ENCODE measurements around the gene ARHGEF16. TPM values are rescaled to one million over a fixed set of nuclear protein-coding genes. Genes with fewer than 3 reads are reported as not detected.
A peak's percentile ranks its signal among the peaks of the same experiment; 100 is the strongest.

Gene ARHGEF16
- total RNA-seq, 2 donors from 2014 or later, result 47.7 to 64.7 TPM

DNA sequence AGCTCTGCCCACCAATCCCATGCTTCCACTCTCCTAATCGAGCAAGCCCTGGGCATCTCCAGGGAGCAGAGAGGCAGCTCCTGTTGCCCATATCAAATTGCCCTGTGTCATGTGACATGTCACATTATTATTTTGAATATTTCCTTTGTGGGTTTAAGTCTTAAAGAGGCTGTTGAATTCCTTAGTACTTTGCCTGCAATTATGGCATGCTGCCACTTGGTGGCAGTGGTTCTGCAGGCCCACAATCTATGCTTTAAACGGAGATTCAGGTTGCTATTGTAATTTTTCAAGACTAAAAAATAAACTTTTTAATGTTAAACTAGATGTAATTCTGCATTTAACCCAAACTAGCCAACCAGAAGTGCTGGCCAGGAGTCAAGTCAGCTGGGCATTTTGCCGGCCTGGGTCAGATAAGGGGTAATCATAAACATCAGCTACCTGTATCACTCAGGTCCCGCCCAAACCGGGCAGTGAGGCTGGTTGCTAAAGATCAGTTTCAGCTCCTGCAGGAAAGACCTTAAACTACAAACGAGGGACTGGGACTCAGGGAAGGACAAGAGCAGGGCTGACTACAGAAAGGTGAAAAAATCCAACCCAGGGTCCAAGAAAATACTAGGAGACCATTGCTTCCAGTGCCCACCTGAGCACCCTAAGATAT lies 37.3 kb upstream of the ARHGEF16 start:
- H3K27me3 ChIP-seq (ENCODE audit: control insufficient read depth, insufficient read depth, low read length, poor library complexity, severe bottlenecking), result no peaks in the 10 kb centered on the region
- 85 to 100% methylated on average over 2 to 6 of the region's 6 CpGs for WGBS, 2 experiments (ENCODE audit: insufficient coverage in 1 of 2, insufficient read length in 1 of 2)
- peaks cover 2% of the 10 kb centered on the region for H3K4me1 Mint-ChIP-seq
- H3K4me3 ChIP-seq (ENCODE audit: low read length), result no peak overlapping the region
- H3K9ac ChIP-seq (ENCODE audit: extremely low read depth, low read length, poor library complexity, severe bottlenecking), result no peak overlapping the region
- peaks cover 2% of the 10 kb centered on the region for H3K27me3 Mint-ChIP-seq (ENCODE audit: insufficient read depth)
- H3K27ac ChIP-seq (ENCODE audit: low read depth, low read length), result no peak overlapping the region
- DNase-seq, result no peak
- TF ChIP-seq, protein P1, sequence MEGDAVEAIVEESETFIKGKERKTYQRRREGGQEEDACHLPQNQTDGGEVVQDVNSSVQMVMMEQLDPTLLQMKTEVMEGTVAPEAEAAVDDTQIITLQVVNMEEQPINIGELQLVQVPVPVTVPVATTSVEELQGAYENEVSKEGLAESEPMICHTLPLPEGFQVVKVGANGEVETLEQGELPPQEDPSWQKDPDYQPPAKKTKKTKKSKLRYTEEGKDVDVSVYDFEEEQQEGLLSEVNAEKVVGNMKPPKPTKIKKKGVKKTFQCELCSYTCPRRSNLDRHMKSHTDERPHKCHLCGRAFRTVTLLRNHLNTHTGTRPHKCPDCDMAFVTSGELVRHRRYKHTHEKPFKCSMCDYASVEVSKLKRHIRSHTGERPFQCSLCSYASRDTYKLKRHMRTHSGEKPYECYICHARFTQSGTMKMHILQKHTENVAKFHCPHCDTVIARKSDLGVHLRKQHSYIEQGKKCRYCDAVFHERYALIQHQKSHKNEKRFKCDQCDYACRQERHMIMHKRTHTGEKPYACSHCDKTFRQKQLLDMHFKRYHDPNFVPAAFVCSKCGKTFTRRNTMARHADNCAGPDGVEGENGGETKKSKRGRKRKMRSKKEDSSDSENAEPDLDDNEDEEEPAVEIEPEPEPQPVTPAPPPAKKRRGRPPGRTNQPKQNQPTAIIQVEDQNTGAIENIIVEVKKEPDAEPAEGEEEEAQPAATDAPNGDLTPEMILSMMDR (conservative IDR thresholded peaks at IDR 0.05), result peak; percentile 85
- no peaks in the 10 kb centered on the region for H3K36me3 ChIP-seq (ENCODE audit: control insufficient read depth, insufficient read depth, low read length)
- no peak overlapping the region for H3K4me3 Mint-ChIP-seq
- peaks cover 12% of the 10 kb centered on the region for H3K9me3 Mint-ChIP-seq
- H3K9me3 ChIP-seq (ENCODE audit: control insufficient read depth, low read length), result peaks cover 13% of the 10 kb centered on the region
- H3K4me1 ChIP-seq (ENCODE audit: control insufficient read depth, insufficient read depth, low read length), result no peaks in the 10 kb centered on the region
- H3K27ac Mint-ChIP-seq, result no peak overlapping the region
- no peaks in the 10 kb centered on the region for H3K36me3 Mint-ChIP-seq (ENCODE audit: low read depth)

DNA sequence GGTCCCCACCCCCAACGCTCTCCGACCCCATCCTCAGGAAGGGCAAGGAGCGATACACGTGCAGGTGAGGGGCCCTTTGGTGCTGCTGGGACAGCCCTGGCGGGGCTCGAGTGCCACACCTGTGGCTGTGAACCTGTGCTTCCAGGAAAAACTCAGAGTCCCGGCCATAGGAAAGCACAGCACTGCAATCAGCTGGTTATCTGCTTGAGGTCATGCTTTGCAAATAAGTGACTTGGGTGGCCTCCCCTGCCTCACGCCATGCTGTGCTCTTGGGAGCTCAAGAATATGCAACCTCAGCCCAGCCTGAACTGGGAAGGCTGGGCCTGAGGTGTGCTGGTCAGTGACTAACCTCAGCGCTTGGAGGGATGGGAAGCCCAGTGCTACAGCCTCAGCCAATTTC lies 36.5 kb upstream of the ARHGEF16 start:
- Mint-ChIP-seq H3K36me3 (ENCODE audit: low read depth) (no peaks in the 10 kb centered on the region), H3K4me3 (no peak overlapping the region), H3K27ac (no peak overlapping the region), H3K27me3 (ENCODE audit: insufficient read depth) (peaks cover 2% of the 10 kb centered on the region), H3K9me3 (peaks cover 12% of the 10 kb centered on the region), H3K4me1 (peaks cover 2% of the 10 kb centered on the region)
- Histone ChIP-seq H3K4me3 (ENCODE audit: low read length) (no peak overlapping the region), H3K4me1 (ENCODE audit: control insufficient read depth, insufficient read depth, low read length) (no peaks in the 10 kb centered on the region), H3K36me3 (ENCODE audit: control insufficient read depth, insufficient read depth, low read length) (no peaks in the 10 kb centered on the region), H3K27me3 (ENCODE audit: control insufficient read depth, insufficient read depth, low read length, poor library complexity, severe bottlenecking) (no peaks in the 10 kb centered on the region), H3K9ac (ENCODE audit: extremely low read depth, low read length, poor library complexity, severe bottlenecking) (no peak overlapping the region), H3K9me3 (ENCODE audit: control insufficient read depth, low read length) (peaks cover 13% of the 10 kb centered on the region), H3K27ac (ENCODE audit: low read depth, low read length) (no peak overlapping the region)
- 86 to 94% methylated on average over 4 to 9 of the region's 9 CpGs for WGBS, 2 experiments (ENCODE audit: insufficient coverage in 1 of 2, insufficient read length in 1 of 2)
- no peak for DNase-seq
- TF ChIP-seq, protein P1 (conservative IDR thresholded peaks at IDR 0.05), result no peak

DNA sequence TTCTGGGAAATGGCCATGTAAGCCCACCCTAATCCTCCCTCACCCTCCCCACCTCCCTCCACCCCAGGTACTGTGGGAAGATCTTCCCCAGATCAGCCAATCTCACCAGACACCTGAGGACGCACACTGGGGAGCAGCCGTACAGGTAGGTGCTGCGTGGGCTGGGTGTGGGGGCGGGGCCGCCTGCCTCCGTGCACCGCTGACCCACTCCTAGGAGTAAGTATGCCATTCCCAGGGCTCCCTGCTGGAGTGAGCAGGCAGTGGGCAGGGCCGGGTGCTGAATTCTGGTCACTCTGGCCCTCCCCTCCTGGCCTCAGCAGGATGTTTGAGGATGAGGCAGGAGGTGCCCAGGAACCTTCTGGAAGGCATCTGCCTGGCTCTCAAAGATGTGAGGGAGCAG lies 35.9 kb upstream of the ARHGEF16 start:
- Histone ChIP-seq H3K9me3 (ENCODE audit: control insufficient read depth, low read length) (peaks cover 13% of the 10 kb centered on the region), H3K9ac (ENCODE audit: extremely low read depth, low read length, poor library complexity, severe bottlenecking) (no peak overlapping the region), H3K4me3 (ENCODE audit: low read length) (no peak overlapping the region), H3K27ac (ENCODE audit: low read depth, low read length) (no peak overlapping the region), H3K4me1 (ENCODE audit: control insufficient read depth, insufficient read depth, low read length) (no peaks in the 10 kb centered on the region), H3K36me3 (ENCODE audit: control insufficient read depth, insufficient read depth, low read length) (no peaks in the 10 kb centered on the region), H3K27me3 (ENCODE audit: control insufficient read depth, insufficient read depth, low read length, poor library complexity, severe bottlenecking) (no peaks in the 10 kb centered on the region)
- no peak for DNase-seq
- no peak overlapping the region for H3K4me3 Mint-ChIP-seq
- peaks cover 2% of the 10 kb centered on the region for H3K4me1 Mint-ChIP-seq
- WGBS, 2 experiments (ENCODE audit: insufficient coverage in 1 of 2, insufficient read length in 1 of 2), result 95 to 96% methylated on average over 7 to 8 of the region's 8 CpGs
- peaks cover 2% of the 10 kb centered on the region for H3K27me3 Mint-ChIP-seq (ENCODE audit: insufficient read depth)
- H3K9me3 Mint-ChIP-seq, result peaks cover 12% of the 10 kb centered on the region
- no peak overlapping the region for H3K27ac Mint-ChIP-seq
- TF ChIP-seq, protein P1 (conservative IDR thresholded peaks at IDR 0.05), result no peak
- H3K36me3 Mint-ChIP-seq (ENCODE audit: low read depth), result no peaks in the 10 kb centered on the region

Measured in endodermal cell (in vitro differentiated cells).